ENCODE data around the gene PSMG4.

PSMG4 gene

GRCh38 chr6:3312604-3313231, 54.0 kb downstream of the PSMG4 start:
- DNase-seq = no peak

- no peak for DNase-seq
Observed at GRCh38 chr6:3314176-3314575, 55.4 kb downstream of the PSMG4 start.

- no peak for DNase-seq
Observed at GRCh38 chr6:3314621-3315467, 56.1 kb downstream of the PSMG4 start.

GRCh38 chr6:3315841-3316240, 57.1 kb downstream of the PSMG4 start:
- DNase-seq = no peak

GRCh38 chr6:3316331-3316730, 57.6 kb downstream of the PSMG4 start:
- DNase-seq = no peak

GRCh38 chr6:3316818-3317217, 58.1 kb downstream of the PSMG4 start:
- DNase-seq = no peak
